Psoas muscle (tissue), 8 donors: Measurements from ENCODE around the gene GPR135. TPM values are rescaled to one million over a fixed set of nuclear protein-coding genes. Genes with fewer than 3 reads are reported as not detected.
A peak's percentile ranks its signal among the peaks of the same experiment; 100 is the strongest.

Experiments
- ATAC-seq, 4 donors: fragments of 200-7000 bp; cut with Tn5 transposase; one replicate each; pipeline ENCODE4 v1.9.1; 2020; ENCODE audit warnings: moderate library complexity in 3 of 4, mild to moderate bottlenecking in 2 of 4
- DNase-seq, 2 donors: peaks; one replicate each; pipeline ENCODE4 v3.0.0-alpha.2; 2020
- H3K27ac ChIP-seq: fragments of 200-600 bp; one replicate; pipeline ENCODE4 v1.8.0; 2022
- H3K27me3 ChIP-seq, 3 donors: fragments of 200-600 bp in 1 of 3; one replicate each; pipeline versions ENCODE4 v1.6.1 to v1.8.0; 2013 to 2022; ENCODE audit warnings: low read length in 2 of 3, mild to moderate bottlenecking in 2 of 3, moderate library complexity in 1 of 3; ENCODE audit not compliant: insufficient read depth in 3 of 3
- H3K36me3 ChIP-seq, 2 donors: fragments of 200-600 bp in 1 of 2; one replicate each; pipeline versions ENCODE4 v1.6.1 to v1.8.0; 2013 to 2022; ENCODE audit warnings: low read depth in 1 of 2, mild to moderate bottlenecking in 1 of 2, moderate library complexity in 1 of 2; ENCODE audit not compliant: insufficient read depth in 1 of 2
- H3K4me1 ChIP-seq: fragments of 200-600 bp; one replicate; pipeline ENCODE4 v1.8.0; 2022
- H3K4me3 ChIP-seq: fragments of 200-600 bp; one replicate; pipeline ENCODE4 v1.8.0; 2022; ENCODE audit warnings: mild to moderate bottlenecking
- H3K9me3 ChIP-seq: fragments of 200-600 bp; one replicate; pipeline ENCODE4 v1.8.0; 2022
- WGBS, 3 donors: extraction: QIAGEN DNeasy Blood & Tissue Kit; methylation state at CpG; one replicate each; pipeline versions ENCODE4 v1.1.6 to v1.1.7; 2013; 5-methylcytosine and 5-hydroxymethylcytosine counted together
- intact Hi-C, 2 donors: fragments of 100-400 bp; cut with DNase I; formaldehyde crosslinking; loops; one replicate each; pipeline versions ENCODE4 v1.11.0 to v1.14.2; 2022
- long read RNA-seq, 2 donors: library from polyadenylated mRNA; unstranded; transcript quantifications; one replicate each; pipeline ENCODE4 v2.0.0, GENCODE V29; 2021
- polyA plus RNA-seq, 3 donors: library from polyadenylated mRNA; stranded (reverse); fragments of 200-250 nt; gene quantifications; one replicate each; pipeline ENCODE4 v1.2.3, GENCODE V29; 2013
- total RNA-seq, 4 donors: library from RNA; stranded (reverse); fragmentation: NEBNext Ultra II Directional in 2 of 4; extraction: Animal tissue kit (Norgen Biotek cat#: 25700) in 2 of 4; gene quantifications; one replicate each; pipeline versions ENCODE4 v1.2.1 to v1.2.4, GENCODE V29; 2021 to 2023
- TF ChIP-seq, protein P1 (sequence below): fragments of 200-600 bp; IDR thresholded peaks from one replicate; pipeline ENCODE4 v1.8.0; 2022; ENCODE audit warnings: antibody characterized with exemption
- donor health status: healthy with polysubstance abuse.
- donor health status: DM: no; HTN: no; CAD: no; lungs with moderate emphysema.
- donor health status: Bipolar disorder and iron deficiency.
- donor health status: healthy.
- donor health status: DM: yes; HTN: yes; CAD: no.
- donor health status: DM: no; HTN: no; CAD: no.
- donor health status: DM: no; HTN: no; CAD: no.
- donor health status: DM: yes; HTN: yes; CAD: no.

Gene GPR135, protein sequence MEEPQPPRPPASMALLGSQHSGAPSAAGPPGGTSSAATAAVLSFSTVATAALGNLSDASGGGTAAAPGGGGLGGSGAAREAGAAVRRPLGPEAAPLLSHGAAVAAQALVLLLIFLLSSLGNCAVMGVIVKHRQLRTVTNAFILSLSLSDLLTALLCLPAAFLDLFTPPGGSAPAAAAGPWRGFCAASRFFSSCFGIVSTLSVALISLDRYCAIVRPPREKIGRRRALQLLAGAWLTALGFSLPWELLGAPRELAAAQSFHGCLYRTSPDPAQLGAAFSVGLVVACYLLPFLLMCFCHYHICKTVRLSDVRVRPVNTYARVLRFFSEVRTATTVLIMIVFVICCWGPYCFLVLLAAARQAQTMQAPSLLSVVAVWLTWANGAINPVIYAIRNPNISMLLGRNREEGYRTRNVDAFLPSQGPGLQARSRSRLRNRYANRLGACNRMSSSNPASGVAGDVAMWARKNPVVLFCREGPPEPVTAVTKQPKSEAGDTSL
- total RNA-seq, result 1 to 10 TPM; 1.7 to 2.7 (median 1.8) TPM
- polyA plus RNA-seq, result 1 to 10 TPM in 2 of 3 donors, under 1 TPM in 1; 0.84 to 1.6 (median 1.3) TPM
- long read RNA-seq, donor 1, result 0 reads
- long read RNA-seq, donor 2, full-length matches to known transcripts, result 1 of 1 reads
- long read RNA-seq, donor 2, partial matches to known transcripts, result 0 of 1 reads
- long read RNA-seq, donor 2, other reads (novel, unspliced or antisense), result 0 of 1 reads

DNA sequence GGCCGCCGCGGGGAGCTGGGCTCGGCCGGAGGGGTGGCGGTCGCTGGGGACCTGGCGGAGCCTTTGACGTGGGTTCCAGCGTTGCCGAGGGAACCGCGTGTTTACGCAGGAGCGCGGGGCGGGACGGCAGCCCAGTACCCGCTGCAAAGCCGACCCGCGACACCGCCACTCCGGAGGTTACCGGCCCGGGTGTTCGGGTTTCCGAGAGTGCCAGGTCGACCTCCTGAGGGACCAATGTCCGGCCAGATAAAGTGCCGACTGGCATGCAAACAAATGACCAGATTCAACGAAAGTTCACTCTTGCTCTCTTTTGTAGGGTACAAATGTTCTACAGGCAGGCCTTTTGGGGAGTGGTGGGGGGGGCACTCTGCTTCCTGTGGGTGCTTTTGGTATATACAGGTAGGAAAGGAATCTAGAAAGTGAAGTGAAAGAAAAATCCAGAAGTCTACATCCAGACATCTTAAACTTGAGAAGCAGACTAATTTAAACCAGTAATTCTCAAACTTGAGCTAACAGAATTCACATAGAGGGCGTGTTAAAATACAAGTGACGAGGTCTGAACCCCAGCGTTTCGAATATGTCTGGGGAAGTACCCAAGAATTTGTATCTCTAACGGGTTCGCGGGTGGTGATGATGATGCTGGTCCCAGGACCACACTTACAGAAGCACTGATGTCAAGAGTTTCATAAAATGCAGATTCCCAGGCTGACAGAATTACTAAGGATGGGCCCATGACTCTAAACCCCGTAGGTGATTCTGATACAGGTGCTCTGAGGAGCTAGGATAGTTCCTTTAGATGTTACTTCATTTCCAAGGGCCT is at the start of gene GPR135:
GPR135 (minus strand) TSS at position 65 of the 820 bp plus-strand sequence. CDS start 154 bp downstream, outside the sequence.
- H3K9me3 ChIP-seq, result no peaks in the 10 kb centered on the region
- H3K4me1 ChIP-seq, result peaks cover 6% of the 10 kb centered on the region
- WGBS, 3 donors, result 18 to 22% (median 21%) methylated on average over 36 to 40 of the region's 40 CpGs
- TF ChIP-seq, protein P1, sequence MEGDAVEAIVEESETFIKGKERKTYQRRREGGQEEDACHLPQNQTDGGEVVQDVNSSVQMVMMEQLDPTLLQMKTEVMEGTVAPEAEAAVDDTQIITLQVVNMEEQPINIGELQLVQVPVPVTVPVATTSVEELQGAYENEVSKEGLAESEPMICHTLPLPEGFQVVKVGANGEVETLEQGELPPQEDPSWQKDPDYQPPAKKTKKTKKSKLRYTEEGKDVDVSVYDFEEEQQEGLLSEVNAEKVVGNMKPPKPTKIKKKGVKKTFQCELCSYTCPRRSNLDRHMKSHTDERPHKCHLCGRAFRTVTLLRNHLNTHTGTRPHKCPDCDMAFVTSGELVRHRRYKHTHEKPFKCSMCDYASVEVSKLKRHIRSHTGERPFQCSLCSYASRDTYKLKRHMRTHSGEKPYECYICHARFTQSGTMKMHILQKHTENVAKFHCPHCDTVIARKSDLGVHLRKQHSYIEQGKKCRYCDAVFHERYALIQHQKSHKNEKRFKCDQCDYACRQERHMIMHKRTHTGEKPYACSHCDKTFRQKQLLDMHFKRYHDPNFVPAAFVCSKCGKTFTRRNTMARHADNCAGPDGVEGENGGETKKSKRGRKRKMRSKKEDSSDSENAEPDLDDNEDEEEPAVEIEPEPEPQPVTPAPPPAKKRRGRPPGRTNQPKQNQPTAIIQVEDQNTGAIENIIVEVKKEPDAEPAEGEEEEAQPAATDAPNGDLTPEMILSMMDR, result no peak
- no peaks in the 10 kb centered on the region for H3K27me3 ChIP-seq
- intact Hi-C loops, result no loop called here
- peaks cover 0 to 37% of the 10 kb centered on the region in 2 donors for H3K36me3 ChIP-seq
- peak within 1 kb of the TSS; percentile 62 for H3K27ac ChIP-seq
- DNase-seq (no peak), ATAC-seq (peak; percentile 34 to 58 (median 40))
- peak within 1 kb of the TSS; percentile 80 for H3K4me3 ChIP-seq

DNA sequence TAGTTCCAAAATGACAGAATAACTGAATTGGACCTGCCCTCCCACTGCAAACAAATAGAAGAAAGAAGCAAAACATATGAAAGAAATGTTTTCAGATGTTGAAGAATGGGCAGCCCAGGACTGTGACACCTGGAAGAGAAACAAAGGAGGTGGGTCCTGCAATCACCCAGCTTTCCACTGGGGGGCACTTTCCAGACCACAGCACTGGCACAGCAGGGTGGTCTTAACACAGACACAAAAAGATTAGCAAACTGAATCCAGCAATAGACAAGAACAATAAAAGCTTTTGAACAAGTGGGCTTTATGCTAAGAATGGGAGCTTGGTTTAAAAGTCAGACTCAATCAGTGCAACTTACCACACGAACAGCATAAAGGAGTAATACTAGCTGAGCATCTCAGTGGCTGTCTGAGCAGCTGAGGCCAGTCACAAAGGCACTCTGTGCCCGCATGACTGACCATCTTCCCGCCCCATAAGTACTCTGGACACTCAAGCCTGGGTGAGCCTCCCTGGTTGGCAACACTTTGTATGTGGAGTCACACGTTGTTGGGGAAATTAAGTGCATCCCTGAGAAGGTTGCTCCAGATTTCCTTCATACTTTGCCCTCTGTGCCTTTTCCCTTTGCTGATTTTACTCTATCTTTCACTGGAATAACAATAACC is 46.9 kb upstream of the GPR135 start:
- DNase-seq (no peak), ATAC-seq (no peak)
- 58 to 69% (median 62%) methylated on average over 4 of the region's 4 CpGs for WGBS, 3 donors
- no peak overlapping the region for H3K4me3 ChIP-seq
- no peaks in the 10 kb centered on the region for H3K4me1 ChIP-seq
- no peak overlapping the region for H3K27ac ChIP-seq
- intact Hi-C loops, result no loop called here
- H3K36me3 ChIP-seq, result no peaks in the 10 kb centered on the region
- TF ChIP-seq, protein P1, result peak; percentile 25
- no peaks in the 10 kb centered on the region for H3K27me3 ChIP-seq
- H3K9me3 ChIP-seq, result no peaks in the 10 kb centered on the region

DNA sequence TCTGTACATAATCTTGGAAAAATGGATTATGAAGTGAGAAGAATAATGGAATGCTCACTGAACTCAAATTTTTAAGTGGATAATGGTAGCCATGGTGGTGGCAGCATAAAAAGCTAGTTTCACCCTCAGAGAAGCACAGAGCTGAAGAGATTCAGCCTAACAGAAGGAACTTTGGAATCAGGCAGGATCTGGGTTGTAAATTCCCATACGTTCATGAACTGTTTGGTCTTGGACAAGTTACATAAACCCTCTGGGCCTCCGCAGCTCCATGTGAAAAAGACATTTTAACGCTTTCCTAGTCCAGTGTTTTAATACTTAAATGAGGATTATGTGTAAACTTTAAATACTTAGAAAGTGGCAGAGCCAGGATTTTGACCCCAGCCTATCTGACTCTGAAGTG is 45.8 kb upstream of the GPR135 start:
- intact Hi-C loops, result no loop called here
- no peak for DNase-seq
- WGBS, 3 donors, result 23 to 43% (median 36%) methylated on average over 3 of the region's 3 CpGs

DNA sequence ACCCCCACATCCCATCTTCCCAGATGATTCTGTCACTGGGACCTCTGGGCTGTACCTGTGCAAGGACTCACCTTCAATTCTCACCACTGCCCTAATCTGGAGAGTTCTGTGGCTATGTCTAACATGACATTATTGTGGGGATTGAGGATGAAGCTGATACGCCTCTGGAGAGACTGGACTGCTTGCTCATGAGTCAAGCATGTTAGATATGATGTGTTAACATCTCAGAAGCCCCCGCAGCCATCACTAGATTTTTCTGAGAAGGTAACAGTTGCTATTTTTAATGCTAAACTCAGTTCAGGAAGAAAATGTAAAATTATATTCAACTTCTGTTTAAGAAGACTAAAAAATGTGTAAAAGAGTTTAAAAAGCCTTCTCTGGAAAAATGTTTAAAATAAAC is 44.8 kb upstream of the GPR135 start:
- 81 to 87% (median 85%) methylated on average over 2 of the region's 2 CpGs for WGBS, 3 donors
- intact Hi-C loops, result no loop called here

More for the DNA sequence above, 45.8 kb upstream of the GPR135 start:
- Histone ChIP-seq H3K27me3 (no peaks in the 10 kb centered on the region), H3K9me3 (no peaks in the 10 kb centered on the region), H3K27ac (no peak overlapping the region), H3K4me3 (no peak overlapping the region), H3K36me3 (no peaks in the 10 kb centered on the region), H3K4me1 (no peaks in the 10 kb centered on the region)
- ATAC-seq, result no peak
- TF ChIP-seq, protein P1, result no peak

More for the DNA sequence above, 44.8 kb upstream of the GPR135 start:
- no peaks in the 10 kb centered on the region for H3K9me3 ChIP-seq
- peaks cover 0 to 4% of the 10 kb centered on the region in 2 donors for H3K36me3 ChIP-seq
- DNase-seq (no peak), ATAC-seq (no peak)
- no peaks in the 10 kb centered on the region for H3K4me1 ChIP-seq
- H3K27ac ChIP-seq, result no peak overlapping the region
- no peaks in the 10 kb centered on the region for H3K27me3 ChIP-seq
- no peak overlapping the region for H3K4me3 ChIP-seq
- TF ChIP-seq, protein P1, result no peak
